HepG2 (cell line): ENCODE results near the gene HMCN1. TPM values are rescaled to one million over a fixed set of nuclear protein-coding genes. Genes with fewer than 3 reads are reported as not detected.
"Not testable (repeated sequence)": the region's sequence is repeated elsewhere in the genome, so short reads cannot be mapped to it uniquely, and the experiment has no call there.

ENCODE experiments used
- ATAC-seq: fragments of 200-7000 bp; cut with Tn5 transposase; 3 replicates; pipeline ENCODE4 v1.9.1; 2020; ENCODE audit warnings: mild to moderate bottlenecking, moderate library complexity
- BruUV-seq: library from RNA; stranded (reverse); fragments of 400-500 nt; replicated peaks from 2 replicates; lab custom pipeline; 2021; lab: Mats Ljungman, UMichigan
- CTCF ChIA-PET: fragments of 300-600 bp; formaldehyde crosslinking; extraction: SDS; loops from one replicate; lab custom pipeline; 2021; ENCODE audit warnings: low total read pairs, inconsistent platforms, low intra/inter-chr PET ratio; lab: Yijun Ruan, JAX
- POLR2A ChIA-PET: fragments of 350-600 bp; sonication (Branson Sonifier 250); formaldehyde crosslinking; loops from one replicate; lab custom pipeline; 2020; ENCODE audit warnings: antibody characterized with exemption, inconsistent platforms; lab: Yijun Ruan, JAX
- DNase-seq: peaks from one replicate; pipeline ENCODE4 v3.0.0-alpha.2; 2015; ENCODE audit warnings: low spot score
- FAIRE-seq: peaks from 3 replicates; lab custom pipeline; 2011; peaks lifted over from hg19 to GRCh38; lab: Jason Lieb, UNC
- H2AFZ ChIP-seq: one replicate; pipeline ENCODE4 v1.6.1; 2011; ENCODE audit warnings: low read length, inconsistent platforms
- H3K27ac ChIP-seq: fragments of 300-600 bp; 3 replicates; pipeline ENCODE4 v1.8.0; 2011; ENCODE audit warnings: mixed run types, mild to moderate bottlenecking, mixed read lengths, low read length, inconsistent platforms; ENCODE audit not compliant: insufficient read depth; ENCODE audit errors: extremely low read length
- H3K27me3 ChIP-seq, 2 experiments: fragments of 200-600 bp in 1 of 2; 2 replicates in 1 of 2; 3 replicates in 1 of 2; pipeline versions ENCODE4 v1.6.0 to v1.8.0; 2011; ENCODE audit warnings: low read length in 2 of 2, mild to moderate bottlenecking in 2 of 2, moderate library complexity in 2 of 2, inconsistent platforms in 1 of 2; ENCODE audit not compliant: insufficient read depth in 2 of 2, control insufficient read depth in 1 of 2
- H3K36me3 ChIP-seq, 2 experiments: fragments of 200-600 bp in 1 of 2; replicated peaks in 1 of 2; 2 replicates in 1 of 2; 3 replicates in 1 of 2; pipeline versions ENCODE4 v1.5.1 to v1.8.0; 2011; ENCODE audit warnings: low read length in 2 of 2, inconsistent platforms in 1 of 2; ENCODE audit not compliant: insufficient read depth in 2 of 2, control insufficient read depth in 1 of 2
- H3K4me1 ChIP-seq: 2 replicates; pipeline ENCODE4 v1.5.1; 2012; ENCODE audit warnings: low read length, inconsistent platforms; ENCODE audit not compliant: insufficient read depth
- H3K4me2 ChIP-seq: 2 replicates; pipeline ENCODE4 v1.6.0; 2011; ENCODE audit warnings: low read depth, low read length, inconsistent platforms
- H3K4me3 ChIP-seq, 3 experiments: fragments of 200-600 bp in 1 of 3; sonication (generic), shearing (Covaris generic) in 1 of 3; replicated peaks in 1 of 3; 2 replicates each; pipeline ENCODE4 v1.5.1; 2011 to 2016; ENCODE audit warnings: low read length in 3 of 3, inconsistent platforms in 2 of 3, low read depth in 2 of 3, mild to moderate bottlenecking in 2 of 3, control low read depth in 1 of 3, mixed read lengths in 1 of 3; ENCODE audit not compliant: insufficient read depth in 1 of 3
- H3K79me2 ChIP-seq: one replicate; pipeline ENCODE4 v1.6.1; 2011; ENCODE audit warnings: low read length, inconsistent platforms; ENCODE audit not compliant: insufficient read depth
- H3K9ac ChIP-seq: 2 replicates; pipeline ENCODE4 v1.6.0; 2011; ENCODE audit warnings: mild to moderate bottlenecking, low read depth, low read length, inconsistent platforms; ENCODE audit not compliant: insufficient read depth
- H3K9me3 ChIP-seq: 2 replicates; pipeline ENCODE4 v1.5.1; 2012; ENCODE audit warnings: mild to moderate bottlenecking, low read length
- H4K20me1 ChIP-seq: 2 replicates; pipeline ENCODE4 v1.6.0; 2011; ENCODE audit warnings: inconsistent platforms, mild to moderate bottlenecking, low read length, moderate library complexity; ENCODE audit not compliant: insufficient read depth
- ATF7-NPFF ChIP-seq: sonication (generic); formaldehyde crosslinking; IDR thresholded peaks from 2 replicates; pipeline ENCODE4 v1.8.1; 2023; ENCODE audit warnings: mild to moderate bottlenecking, low read depth, missing genetic modification reagents, moderate library complexity
- EP300 ChIP-seq, 3 experiments: sonication (generic) in 1 of 3; formaldehyde crosslinking in 1 of 3; IDR thresholded peaks; 2 replicates each; pipeline versions ENCODE4 v1.5.1 to v1.6.1; 2011 to 2020; ENCODE audit warnings: low read depth in 2 of 3, low read length in 2 of 3, borderline replicate concordance in 1 of 3, improper control_type of control experiment in 1 of 3, mild to moderate bottlenecking in 1 of 3, missing genetic modification reagents in 1 of 3, moderate library complexity in 1 of 3
- FOXC1 ChIP-seq: sonication (generic); formaldehyde crosslinking; IDR thresholded peaks from 2 replicates; pipeline ENCODE4 v1.8.0; 2022; ENCODE audit warnings: mild to moderate bottlenecking, missing genetic modification reagents, borderline replicate concordance
- NAIF1 ChIP-seq: sonication (generic); formaldehyde crosslinking; IDR thresholded peaks from 2 replicates; pipeline ENCODE4 v1.5.0; 2020; ENCODE audit warnings: mild to moderate bottlenecking, missing genetic modification reagents, borderline replicate concordance
- ZNF354B ChIP-seq: sonication (generic); formaldehyde crosslinking; IDR thresholded peaks from 2 replicates; pipeline ENCODE4 v1.8.0; 2022; ENCODE audit warnings: mild to moderate bottlenecking, missing genetic modification reagents
- ZNF468 ChIP-seq: sonication (generic); formaldehyde crosslinking; IDR thresholded peaks from 2 replicates; pipeline ENCODE4 v1.8.0; 2022; ENCODE audit warnings: mild to moderate bottlenecking, moderate library complexity, missing genetic modification reagents
- ZNF576 ChIP-seq: sonication (generic); formaldehyde crosslinking; IDR thresholded peaks from 2 replicates; pipeline ENCODE4 v1.4.0; 2020; ENCODE audit warnings: mild to moderate bottlenecking, missing genetic modification reagents
- ZNF615 ChIP-seq: sonication (generic); formaldehyde crosslinking; IDR thresholded peaks from 2 replicates; pipeline ENCODE4 v1.5.0; 2020; ENCODE audit warnings: mild to moderate bottlenecking, missing genetic modification reagents, borderline replicate concordance
- WGBS: methylation state at CpG from one replicate; pipeline ENCODE4 v1.1.6; 2017; ENCODE audit warnings: low lambda C conversion rate; 5-methylcytosine and 5-hydroxymethylcytosine counted together
- in situ Hi-C: cut with HindIII; loops from 2 replicates; pipeline ENCODE4 v1.10.0; 2017; ENCODE audit warnings: low pct_unique_long_range_greater_than_20kb; ENCODE audit not compliant: extremely low pct_ligation_motif_present
- intact Hi-C: fragments of 100-400 bp; cut with micrococcal nuclease; formaldehyde crosslinking; loops from one replicate; pipeline ENCODE4 v1.10.0; 2022; ENCODE audit not compliant: unreplicated experiment
- polyA plus RNA-seq, 8 experiments: library from polyadenylated mRNA; depleted of rRNA in 3 of 8; stranded (reverse) in 7 of 8; unstranded in 1 of 8; fragments of >200 nt; fragmentation: Illumina TruSeq in 4 of 8; extraction: Trizol in 4 of 8; gene quantifications; 2 replicates each; pipeline versions ENCODE4 v1.2.1 to v1.2.3, GENCODE V29; 2011 to 2016; ENCODE audit warnings: low read depth in 4 of 8, missing spikeins in 1 of 8, mixed read lengths in 1 of 8; ENCODE audit not compliant: insufficient read depth in 1 of 8
- total RNA-seq, 5 experiments: library from RNA; depleted of rRNA; stranded (reverse); fragments of >200 nt; fragmentation: Illumina TruSeq; extraction: Trizol; gene quantifications; 2 replicates each; pipeline ENCODE4 v1.2.3, GENCODE V29; 2016; ENCODE audit warnings: low read depth in 1 of 5
- TF ChIP-seq, protein P1 (sequence below): sonication (generic); IDR thresholded peaks from 2 replicates; pipeline ENCODE4 v1.6.1; 2016; ENCODE audit warnings: low read depth, borderline replicate concordance

HMCN1 gene
- total and polyA plus RNA-seq, 2 of the 13 experiments (the other 11 are each of a cell fraction or from before 2014, with no cell fraction given), result 0.03 TPM; not detected in 1

DNA sequence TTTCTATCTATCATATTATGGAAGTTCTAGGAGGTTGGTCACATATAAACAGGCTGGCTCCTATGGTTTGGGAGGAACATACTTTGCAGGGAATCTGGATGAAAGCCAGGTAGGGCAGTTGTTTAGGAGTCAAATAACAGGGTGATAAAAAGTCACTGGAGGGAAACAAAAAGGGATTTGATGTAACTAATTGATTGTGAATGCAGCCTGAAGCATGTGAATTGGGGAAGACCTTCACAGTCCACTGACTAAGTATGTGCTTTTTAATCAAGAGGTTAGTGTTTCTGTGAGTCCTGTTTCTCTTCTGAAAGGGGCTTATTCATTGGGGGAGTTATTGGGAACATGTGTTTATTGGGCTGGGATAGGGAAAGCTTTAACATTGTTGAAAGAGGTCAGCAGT is 41.3 kb downstream of the HMCN1 start:
- no peak overlapping the region for H3K9ac ChIP-seq
- FAIRE-seq, result no peak
- ATAC-seq, result no peak
- no peaks in the 10 kb centered on the region for H3K4me1 ChIP-seq
- no peak overlapping the region for H3K27ac ChIP-seq
- CTCF ChIA-PET, result no interaction called here
- no peaks in the 10 kb centered on the region for H3K36me3 ChIP-seq
- H4K20me1 ChIP-seq, result no peaks in the 10 kb centered on the region
- BruUV-seq, result no TSS peak
- H3K4me3 ChIP-seq, result no peak overlapping the region
- intact Hi-C loops (no loop called here), in situ Hi-C loops (no loop called here)
- H3K27me3 ChIP-seq, result no peaks in the 10 kb centered on the region
- H3K9me3 ChIP-seq, result no peaks in the 10 kb centered on the region
- POLR2A ChIA-PET, result no interaction called here
- no peak for TF ChIP-seq ZNF354B
- no peak for TF ChIP-seq EP300 (IDR thresholded peaks at IDR 0.05; ENCODE audit: low read depth in 2 of 2, low read length in 2 of 2)
- TF ChIP-seq EP300 (CRISPR knock-in tag; IDR thresholded peaks at IDR 0.05; ENCODE audit: borderline replicate concordance), result no peak
- no peak for TF ChIP-seq NAIF1 (CRISPR knock-in tag)
- no peak for TF ChIP-seq ZNF576 (CRISPR knock-in tag)
- no peak for TF ChIP-seq ZNF468 (CRISPR knock-in tag)
- no peak for TF ChIP-seq FOXC1 (CRISPR knock-in tag)
- no peak for TF ChIP-seq ZNF615
- no peak overlapping the region for H2AFZ ChIP-seq
- DNase-seq, result no peak
- no peak overlapping the region for H3K4me2 ChIP-seq
- no peaks in the 10 kb centered on the region for H3K79me2 ChIP-seq

DNA sequence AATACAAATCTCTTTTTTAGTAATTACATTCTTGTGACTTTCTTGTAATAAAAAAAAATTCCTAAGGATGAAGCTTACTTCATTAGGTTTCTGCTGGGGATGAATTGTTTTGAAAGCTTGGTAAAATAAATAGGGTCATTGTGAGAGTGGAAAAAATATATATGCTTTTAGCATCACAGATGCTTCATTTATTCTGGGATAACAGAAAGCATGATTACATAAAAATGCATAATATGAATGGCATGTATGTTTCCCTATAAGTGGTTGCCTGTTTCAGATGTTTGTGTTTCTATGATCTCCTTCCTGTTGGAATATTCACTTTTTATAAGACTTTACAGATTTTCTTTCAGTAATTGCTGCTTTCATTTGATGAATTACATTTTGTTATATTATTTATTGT is 42.3 kb downstream of the HMCN1 start:
- in situ Hi-C loops, result no loop called here
- no peak for FAIRE-seq
- CTCF ChIA-PET, result no interaction called here

GRCh38 chr1:185783860-185784259 is 49.7 kb downstream of the HMCN1 start:
- H3K4me1 ChIP-seq, BruUV-seq, H2AFZ ChIP-seq, H3K4me3 ChIP-seq, H3K4me2 ChIP-seq, H3K9me3 ChIP-seq, H3K36me3 ChIP-seq, H3K79me2 ChIP-seq, H4K20me1 ChIP-seq, DNase-seq, H3K27ac ChIP-seq, in situ Hi-C loops, POLR2A ChIA-PET, H3K27me3 ChIP-seq, CTCF ChIA-PET, H3K9ac ChIP-seq, ATAC-seq, FAIRE-seq, intact Hi-C loops: not testable (repeated sequence)
- 49% methylated on average over 6 of the region's 10 CpGs for WGBS

More for the DNA sequence above, 42.3 kb downstream of the HMCN1 start:
- BruUV-seq, result no TSS peak
- ATAC-seq (no peak), DNase-seq (no peak)
- TF ChIP-seq, protein P1, sequence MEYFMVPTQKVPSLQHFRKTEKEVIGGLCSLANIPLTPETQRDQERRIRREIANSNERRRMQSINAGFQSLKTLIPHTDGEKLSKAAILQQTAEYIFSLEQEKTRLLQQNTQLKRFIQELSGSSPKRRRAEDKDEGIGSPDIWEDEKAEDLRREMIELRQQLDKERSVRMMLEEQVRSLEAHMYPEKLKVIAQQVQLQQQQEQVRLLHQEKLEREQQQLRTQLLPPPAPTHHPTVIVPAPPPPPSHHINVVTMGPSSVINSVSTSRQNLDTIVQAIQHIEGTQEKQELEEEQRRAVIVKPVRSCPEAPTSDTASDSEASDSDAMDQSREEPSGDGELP, result no peak
- no peak for TF ChIP-seq ATF7-NPFF
- Histone ChIP-seq H3K27me3 (no peaks in the 10 kb centered on the region), H3K36me3 (no peaks in the 10 kb centered on the region), H3K4me3 (no peak overlapping the region), H4K20me1 (no peaks in the 10 kb centered on the region), H3K27ac (no peak overlapping the region), H3K79me2 (no peaks in the 10 kb centered on the region), H3K4me2 (no peak overlapping the region), H3K4me1 (no peaks in the 10 kb centered on the region), H3K9ac (no peak overlapping the region), H3K9me3 (no peaks in the 10 kb centered on the region), H2AFZ (no peak overlapping the region)
- intact Hi-C loops, result no loop called here
- POLR2A ChIA-PET, result no interaction called here
